NCI-H345 treated with DMSO at 0.1 percent for 48 hours (cell line): Measurements from ENCODE around the gene ARHGAP42.
"Not testable (repeated sequence)": the region's sequence is repeated elsewhere in the genome, so short reads cannot be mapped to it uniquely, and the experiment has no call there.

Experiments used
- DNase-seq: peaks from one replicate; lab custom pipeline; 2025; ENCODE audit not compliant: unreplicated experiment; lab: John Stamatoyannopoulos, UW

ARHGAP42 gene

GRCh38 chr11:100716838-100717237 lies 29.8 kb downstream of the ARHGAP42 start:
- DNase-seq: no peak

- DNase-seq: peak; percentile 43
Observed at GRCh38 chr11:100719362-100719761, 32.3 kb downstream of the ARHGAP42 start.

GRCh38 chr11:100719809-100720221 lies 32.7 kb downstream of the ARHGAP42 start:
- DNase-seq: no peak

GRCh38 chr11:100726680-100727079 lies 39.6 kb downstream of the ARHGAP42 start:
- DNase-seq: no peak

GRCh38 chr11:100727410-100727809 lies 40.3 kb downstream of the ARHGAP42 start:
- DNase-seq: no peak

- no peak for DNase-seq
Observed at GRCh38 chr11:100730266-100730665, 43.2 kb downstream of the ARHGAP42 start.

- DNase-seq: no peak
Observed at GRCh38 chr11:100731471-100731870, 44.4 kb downstream of the ARHGAP42 start.

GRCh38 chr11:100732949-100733348 lies 45.9 kb downstream of the ARHGAP42 start:
- DNase-seq: no peak

- no peak for DNase-seq
Observed at GRCh38 chr11:100734743-100735527, 47.8 kb downstream of the ARHGAP42 start.

- no peak for DNase-seq
Observed at GRCh38 chr11:100735949-100736675, 49.0 kb downstream of the ARHGAP42 start.

- DNase-seq: no peak
Observed at GRCh38 chr11:100738701-100739270, 51.7 kb downstream of the ARHGAP42 start.

GRCh38 chr11:100739666-100740065 lies 52.6 kb downstream of the ARHGAP42 start:
- DNase-seq: no peak

GRCh38 chr11:100740440-100740839 lies 53.4 kb downstream of the ARHGAP42 start:
- DNase-seq: no peak

- no peak for DNase-seq
Observed at GRCh38 chr11:100741866-100742625, 55.0 kb downstream of the ARHGAP42 start.

- DNase-seq: no peak
Observed at GRCh38 chr11:100746448-100746847, 59.4 kb downstream of the ARHGAP42 start.

GRCh38 chr11:100748153-100748552 lies 61.1 kb downstream of the ARHGAP42 start:
- no peak for DNase-seq

GRCh38 chr11:100749887-100750565 lies 62.9 kb downstream of the ARHGAP42 start:
- DNase-seq: not testable (repeated sequence)

- not testable (repeated sequence) for DNase-seq
Observed at GRCh38 chr11:100750566-100750891, 63.4 kb downstream of the ARHGAP42 start.

- peak; percentile 47 for DNase-seq
Observed at GRCh38 chr11:100752371-100753171, 65.5 kb downstream of the ARHGAP42 start.

- DNase-seq: peak; percentile 22
Observed at GRCh38 chr11:100753172-100753543, 66.1 kb downstream of the ARHGAP42 start.
